Transverse colon (tissue), 4 donors: ENCODE results near the gene VWF.

Source experiments
- CTCF ChIP-seq, 5 experiments: fragments of 200-600 bp in 3 of 5; fragments of 450-650 bp in 2 of 5; sonication (generic) in 3 of 5; IDR thresholded peaks; 1 replicate in 2 of 5; 2 replicates in 3 of 5; pipeline ENCODE4 v1.5.1; 2016 to 2017; ENCODE audit warnings: antibody characterized with exemption in 5 of 5, inconsistent platforms in 3 of 5, mild to moderate bottlenecking in 2 of 5, moderate library complexity in 1 of 5
- POLR2A ChIP-seq: fragments of 450-650 bp; IDR thresholded peaks from one replicate; pipeline ENCODE4 v1.6.1; 2016; ENCODE audit warnings: antibody characterized with exemption, mild to moderate bottlenecking, moderate library complexity
- POLR2AphosphoS5 ChIP-seq, 3 donors: sonication (generic); formaldehyde crosslinking; IDR thresholded peaks; one replicate each; pipeline ENCODE4 v1.6.1; 2016; ENCODE audit warnings: antibody characterized with exemption in 3 of 3

GRCh38 chr12:5905757-5906156, 218.7 kb downstream of the VWF start:
- TF ChIP-seq POLR2A, result no peak
- TF ChIP-seq CTCF (IDR thresholded peaks at IDR 0.05), result no peak
- TF ChIP-seq POLR2AphosphoS5 (IDR thresholded peaks at IDR 0.05), result no peak
